GM12878 (cell line): ENCODE results near the gene SEPTIN10.

Experiments used
- BHLHE40 ChIP-seq, 2 experiments: fragments of 450-650 bp in 1 of 2; IDR thresholded peaks; 2 replicates each; pipeline ENCODE4 v1.6.1; 2011 to 2017; ENCODE audit warnings: low read depth in 2 of 2, borderline replicate concordance in 1 of 2, improper control_type of control experiment in 1 of 2, low read length in 1 of 2, mild to moderate bottlenecking in 1 of 2
- E2F4 ChIP-seq: IDR thresholded peaks from 2 replicates; pipeline ENCODE4 v1.6.1; 2012; ENCODE audit warnings: low read depth, low read length, improper control_type of control experiment
- MAX ChIP-seq: IDR thresholded peaks from 2 replicates; pipeline ENCODE4 v1.6.1; 2012; ENCODE audit warnings: low read depth, low read length, improper control_type of control experiment
- MXI1 ChIP-seq: fragments of 150-350 bp; IDR thresholded peaks from 2 replicates; pipeline ENCODE4 v1.6.1; 2011; ENCODE audit warnings: low read depth, mild to moderate bottlenecking, inconsistent platforms, low read length, improper control_type of control experiment
- PBX3 ChIP-seq: IDR thresholded peaks from 2 replicates; pipeline ENCODE4 v1.6.1; 2011; ENCODE audit warnings: mild to moderate bottlenecking, low read depth, low read length, moderate library complexity; ENCODE audit not compliant: insufficient replicate concordance
- POLR2A ChIP-seq: IDR thresholded peaks from 2 replicates; pipeline ENCODE4 v1.6.1; 2011; ENCODE audit warnings: low read depth, mild to moderate bottlenecking, low read length
- RBBP5 ChIP-seq: fragments of 200-600 bp; sonication (generic); conservative IDR thresholded peaks from 2 replicates; pipeline ENCODE4 v1.6.1; 2016
- STAT3 ChIP-seq: IDR thresholded peaks from 2 replicates; pipeline ENCODE4 v1.6.1; 2011; ENCODE audit warnings: low read depth, low read length, improper control_type of control experiment

GRCh38 chr2:109594246-109594885 lies 19.4 kb downstream of the SEPTIN10 start:
- TF ChIP-seq PBX3 (no peak), BHLHE40 (IDR thresholded peaks at IDR 0.05; ENCODE audit: borderline replicate concordance in 1 of 2, low read depth in 2 of 2, low read length in 1 of 2) (no peak), E2F4 (no peak), STAT3 (no peak), MXI1 (no peak), MAX (no peak), POLR2A (no peak), RBBP5 (no peak)
